HepG2 (cell line): ENCODE data around the gene SCG2. TPM values are rescaled to one million over a fixed set of nuclear protein-coding genes. Genes with fewer than 3 reads are reported as not detected.

ENCODE experiments used
- ATAC-seq: fragments of 200-7000 bp; cut with Tn5 transposase; 3 replicates; pipeline ENCODE4 v1.9.1; 2020; ENCODE audit warnings: mild to moderate bottlenecking, moderate library complexity
- BruUV-seq: library from RNA; stranded (reverse); fragments of 400-500 nt; replicated peaks from 2 replicates; lab custom pipeline; 2021; lab: Mats Ljungman, UMichigan
- CTCF ChIA-PET: fragments of 300-600 bp; formaldehyde crosslinking; extraction: SDS; loops from one replicate; lab custom pipeline; 2021; ENCODE audit warnings: low total read pairs, inconsistent platforms, low intra/inter-chr PET ratio; lab: Yijun Ruan, JAX
- POLR2A ChIA-PET: fragments of 350-600 bp; sonication (Branson Sonifier 250); formaldehyde crosslinking; loops from one replicate; lab custom pipeline; 2020; ENCODE audit warnings: antibody characterized with exemption, inconsistent platforms; lab: Yijun Ruan, JAX
- DNase-seq: peaks from one replicate; pipeline ENCODE4 v3.0.0-alpha.2; 2015; ENCODE audit warnings: low spot score
- FAIRE-seq: peaks from 3 replicates; lab custom pipeline; 2011; peaks lifted over from hg19 to GRCh38; lab: Jason Lieb, UNC
- H2AFZ ChIP-seq: one replicate; pipeline ENCODE4 v1.6.1; 2011; ENCODE audit warnings: low read length, inconsistent platforms
- H3K27ac ChIP-seq: fragments of 300-600 bp; 3 replicates; pipeline ENCODE4 v1.8.0; 2011; ENCODE audit warnings: mixed run types, mild to moderate bottlenecking, mixed read lengths, low read length, inconsistent platforms; ENCODE audit not compliant: insufficient read depth; ENCODE audit errors: extremely low read length
- H3K27me3 ChIP-seq, 2 experiments: fragments of 200-600 bp in 1 of 2; 2 replicates in 1 of 2; 3 replicates in 1 of 2; pipeline versions ENCODE4 v1.6.0 to v1.8.0; 2011; ENCODE audit warnings: low read length in 2 of 2, mild to moderate bottlenecking in 2 of 2, moderate library complexity in 2 of 2, inconsistent platforms in 1 of 2; ENCODE audit not compliant: insufficient read depth in 2 of 2, control insufficient read depth in 1 of 2
- H3K36me3 ChIP-seq, 2 experiments: fragments of 200-600 bp in 1 of 2; replicated peaks in 1 of 2; 2 replicates in 1 of 2; 3 replicates in 1 of 2; pipeline versions ENCODE4 v1.5.1 to v1.8.0; 2011; ENCODE audit warnings: low read length in 2 of 2, inconsistent platforms in 1 of 2; ENCODE audit not compliant: insufficient read depth in 2 of 2, control insufficient read depth in 1 of 2
- H3K4me1 ChIP-seq: 2 replicates; pipeline ENCODE4 v1.5.1; 2012; ENCODE audit warnings: low read length, inconsistent platforms; ENCODE audit not compliant: insufficient read depth
- H3K4me2 ChIP-seq: 2 replicates; pipeline ENCODE4 v1.6.0; 2011; ENCODE audit warnings: low read depth, low read length, inconsistent platforms
- H3K4me3 ChIP-seq, 3 experiments: fragments of 200-600 bp in 1 of 3; sonication (generic), shearing (Covaris generic) in 1 of 3; replicated peaks in 1 of 3; 2 replicates each; pipeline ENCODE4 v1.5.1; 2011 to 2016; ENCODE audit warnings: low read length in 3 of 3, inconsistent platforms in 2 of 3, low read depth in 2 of 3, mild to moderate bottlenecking in 2 of 3, control low read depth in 1 of 3, mixed read lengths in 1 of 3; ENCODE audit not compliant: insufficient read depth in 1 of 3
- H3K79me2 ChIP-seq: one replicate; pipeline ENCODE4 v1.6.1; 2011; ENCODE audit warnings: low read length, inconsistent platforms; ENCODE audit not compliant: insufficient read depth
- H3K9ac ChIP-seq: 2 replicates; pipeline ENCODE4 v1.6.0; 2011; ENCODE audit warnings: mild to moderate bottlenecking, low read depth, low read length, inconsistent platforms; ENCODE audit not compliant: insufficient read depth
- H3K9me3 ChIP-seq: 2 replicates; pipeline ENCODE4 v1.5.1; 2012; ENCODE audit warnings: mild to moderate bottlenecking, low read length
- H4K20me1 ChIP-seq: 2 replicates; pipeline ENCODE4 v1.6.0; 2011; ENCODE audit warnings: inconsistent platforms, mild to moderate bottlenecking, low read length, moderate library complexity; ENCODE audit not compliant: insufficient read depth
- DR1 ChIP-seq: sonication (generic); formaldehyde crosslinking; IDR thresholded peaks from 2 replicates; pipeline ENCODE4 v1.8.0; 2021; ENCODE audit warnings: mild to moderate bottlenecking, missing genetic modification reagents, inconsistent platforms
- JARID2 ChIP-seq: sonication (generic); formaldehyde crosslinking; IDR thresholded peaks from 2 replicates; pipeline ENCODE4 v1.8.1; 2023; ENCODE audit warnings: missing genetic modification reagents, inconsistent platforms; ENCODE audit not compliant: insufficient replicate concordance
- KAT7 ChIP-seq: IDR thresholded peaks from 2 replicates; pipeline ENCODE4 v1.6.1; 2018; ENCODE audit warnings: borderline replicate concordance, missing compliant biosample characterization
- KDM2A ChIP-seq: sonication (generic); formaldehyde crosslinking; IDR thresholded peaks from 2 replicates; pipeline ENCODE4 v1.4.0; 2020; ENCODE audit warnings: low read depth, missing genetic modification reagents, borderline replicate concordance
- KDM5A ChIP-seq: fragments of 200-600 bp; sonication (generic); IDR thresholded peaks from 2 replicates; pipeline ENCODE4 v1.7.0; 2018; ENCODE audit warnings: antibody characterized with exemption, mild to moderate bottlenecking, low read length, borderline replicate concordance
- MAFK ChIP-seq, 2 experiments: IDR thresholded peaks in 1 of 2; conservative IDR thresholded peaks in 1 of 2; 2 replicates each; pipeline ENCODE4 v1.6.1; 2011; ENCODE audit warnings: improper control_type of control experiment in 2 of 2, low read length in 2 of 2
- MBNL3 ChIP-seq: fragments of 250-450 bp; sonication (Bioruptor Pico); conservative IDR thresholded peaks from 2 replicates; pipeline ENCODE4 v1.8.0; 2022; ENCODE audit warnings: mild to moderate bottlenecking, inconsistent platforms
- NFE2L2 ChIP-seq: fragments of 150-350 bp; IDR thresholded peaks from 2 replicates; pipeline ENCODE4 v1.6.1; 2014; ENCODE audit warnings: low read length
- NFIC ChIP-seq: IDR thresholded peaks from 2 replicates; pipeline ENCODE4 v1.6.1; 2012; ENCODE audit warnings: mild to moderate bottlenecking, low read length, inconsistent platforms
- PAF1 ChIP-seq: IDR thresholded peaks from 2 replicates; pipeline ENCODE4 v1.6.1; 2016; ENCODE audit warnings: missing genetic modification reagents, missing compliant biosample characterization
- SCMH1 ChIP-seq: sonication (generic); formaldehyde crosslinking; IDR thresholded peaks from 2 replicates; pipeline ENCODE4 v1.9.0; 2021; ENCODE audit warnings: missing genetic modification reagents, mild to moderate bottlenecking, borderline replicate concordance
- XRCC5 ChIP-seq: fragments of 200-400 bp; formaldehyde crosslinking; optimal IDR thresholded peaks from 2 replicates; pipeline ENCODE3; 2017; ENCODE audit warnings: mild to moderate bottlenecking, low read length
- ZMYM2 ChIP-seq: sonication (generic); formaldehyde crosslinking; IDR thresholded peaks from 2 replicates; pipeline ENCODE4 v1.8.0; 2022; ENCODE audit warnings: mild to moderate bottlenecking, missing genetic modification reagents
- ZNF20 ChIP-seq: sonication (generic); formaldehyde crosslinking; IDR thresholded peaks from 2 replicates; pipeline ENCODE4 v1.4.0; 2020; ENCODE audit warnings: mild to moderate bottlenecking, moderate library complexity, missing genetic modification reagents
- ZNF674 ChIP-seq: sonication (generic); formaldehyde crosslinking; IDR thresholded peaks from 2 replicates; pipeline ENCODE4 v1.5.0; 2020; ENCODE audit warnings: low read depth, mild to moderate bottlenecking, missing genetic modification reagents
- ZNF747 ChIP-seq: sonication (generic); formaldehyde crosslinking; IDR thresholded peaks from 2 replicates; pipeline ENCODE4 v1.8.1; 2023; ENCODE audit warnings: missing genetic modification reagents, mild to moderate bottlenecking, borderline replicate concordance
- ZNF768 ChIP-seq: sonication (generic); formaldehyde crosslinking; IDR thresholded peaks from 2 replicates; pipeline ENCODE4 v1.4.0; 2020; ENCODE audit warnings: missing genetic modification reagents
- WGBS: methylation state at CpG from one replicate; pipeline ENCODE4 v1.1.6; 2017; ENCODE audit warnings: low lambda C conversion rate; 5-methylcytosine and 5-hydroxymethylcytosine counted together
- in situ Hi-C: cut with HindIII; loops from 2 replicates; pipeline ENCODE4 v1.10.0; 2017; ENCODE audit warnings: low pct_unique_long_range_greater_than_20kb; ENCODE audit not compliant: extremely low pct_ligation_motif_present
- intact Hi-C: fragments of 100-400 bp; cut with micrococcal nuclease; formaldehyde crosslinking; loops from one replicate; pipeline ENCODE4 v1.10.0; 2022; ENCODE audit not compliant: unreplicated experiment
- polyA plus RNA-seq, 8 experiments: library from polyadenylated mRNA; depleted of rRNA in 3 of 8; stranded (reverse) in 7 of 8; unstranded in 1 of 8; fragments of >200 nt; fragmentation: Illumina TruSeq in 4 of 8; extraction: Trizol in 4 of 8; gene quantifications; 2 replicates each; pipeline versions ENCODE4 v1.2.1 to v1.2.3, GENCODE V29; 2011 to 2016; ENCODE audit warnings: low read depth in 4 of 8, missing spikeins in 1 of 8, mixed read lengths in 1 of 8; ENCODE audit not compliant: insufficient read depth in 1 of 8
- total RNA-seq, 5 experiments: library from RNA; depleted of rRNA; stranded (reverse); fragments of >200 nt; fragmentation: Illumina TruSeq; extraction: Trizol; gene quantifications; 2 replicates each; pipeline ENCODE4 v1.2.3, GENCODE V29; 2016; ENCODE audit warnings: low read depth in 1 of 5
- TF ChIP-seq, protein P1 (sequence below): sonication (generic); formaldehyde crosslinking; IDR thresholded peaks from 2 replicates; pipeline ENCODE4 v1.8.1; 2022; ENCODE audit warnings: low read depth, mild to moderate bottlenecking, missing genetic modification reagents

SCG2 gene
- total and polyA plus RNA-seq, 2 of the 13 experiments (the other 11 are each of a cell fraction or from before 2014, with no cell fraction given), result not detected

DNA sequence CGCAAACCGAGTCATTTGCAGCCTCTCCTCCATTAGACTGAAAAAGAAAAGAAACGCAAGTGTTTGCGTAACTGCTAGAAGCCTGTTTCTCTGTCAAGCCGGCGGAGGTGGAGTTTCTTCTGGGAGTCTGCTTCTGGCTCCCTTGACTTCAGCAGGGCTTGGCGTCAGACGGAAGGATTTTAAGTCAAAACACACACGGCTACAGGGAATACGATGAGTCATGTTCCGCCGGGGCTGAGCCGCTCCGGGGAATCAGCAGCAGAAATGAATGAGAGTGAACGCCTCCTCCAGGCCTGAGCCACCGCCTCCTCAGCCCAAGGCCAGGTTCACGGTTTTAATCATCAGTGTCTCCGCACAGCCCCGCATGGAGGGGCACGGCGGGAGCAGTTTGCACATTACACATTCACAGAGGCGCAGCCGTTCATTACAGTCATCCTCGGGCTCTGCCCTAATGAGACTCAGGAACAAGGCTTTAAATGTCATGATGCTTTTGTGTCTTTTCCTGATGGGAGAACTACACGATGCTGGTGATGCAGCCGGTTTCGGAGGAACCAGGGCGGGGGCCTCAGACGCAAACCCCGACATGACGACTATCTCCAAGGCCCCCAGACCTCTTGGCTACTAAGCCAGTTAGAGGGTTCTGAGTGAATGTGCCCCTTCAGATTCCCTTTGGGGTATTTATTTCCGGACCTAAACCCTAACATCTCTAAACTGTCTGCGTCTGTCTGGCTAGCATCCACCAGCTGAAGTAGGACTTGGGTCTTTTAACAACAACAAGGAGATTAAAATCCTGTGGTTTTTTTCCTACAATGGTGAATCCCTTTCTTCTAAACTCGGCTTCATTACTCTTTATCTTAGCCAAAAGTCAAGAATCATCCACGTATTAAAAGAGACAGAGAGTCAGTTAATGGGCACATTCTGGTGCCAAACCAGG lies 11.1 kb upstream of the SCG2 start (continued):
- no peak for TF ChIP-seq JARID2 (CRISPR knock-in tag)
- TF ChIP-seq XRCC5, result peak; percentile 36
- TF ChIP-seq KAT7, result no peak
- peak in 1 of 2 experiments; percentile 44; a peak in 1 of 4 replicates for TF ChIP-seq MAFK (conservative IDR thresholded peaks at IDR 0.05 in 1 of 2, IDR thresholded peaks at IDR 0.05 in 1 of 2; ENCODE audit: low read length in 2 of 2)
- no peak for TF ChIP-seq PAF1 (CRISPR knock-in tag)
- TF ChIP-seq ZNF20 (CRISPR knock-in tag), result no peak
- TF ChIP-seq MBNL3, result no peak
- TF ChIP-seq KDM5A, result no peak
- TF ChIP-seq DR1, result no peak
- TF ChIP-seq NFE2L2, result peak; percentile 85
- TF ChIP-seq KDM2A, result peak; percentile 51; the same call in 1 of the 2 replicates
- no peak for TF ChIP-seq ZMYM2 (CRISPR knock-in tag)
- no peak for TF ChIP-seq ZNF674
- TF ChIP-seq NFIC, result no peak
- no peak for TF ChIP-seq ZNF747

DNA sequence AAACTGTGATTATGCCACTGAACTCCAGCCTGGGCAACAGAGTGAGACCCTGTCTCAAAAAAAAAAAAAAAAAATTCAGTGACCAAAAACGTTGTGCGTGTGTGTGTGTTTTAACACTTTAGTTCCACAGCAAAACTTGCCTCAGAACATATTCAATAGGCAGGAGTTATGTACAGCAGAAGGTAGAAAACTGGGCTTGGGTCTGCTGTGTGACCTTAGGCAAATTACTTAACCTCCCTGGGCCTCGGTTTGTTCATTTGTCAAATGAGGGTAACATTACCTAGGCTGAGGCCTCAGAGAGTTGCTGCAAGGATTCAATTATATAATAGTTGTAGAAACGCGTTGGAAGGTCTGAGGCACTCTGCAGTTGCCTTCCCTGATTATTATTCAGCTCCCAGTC lies 10.3 kb upstream of the SCG2 start:
- ATAC-seq (no peak), FAIRE-seq (no peak), DNase-seq (no peak)
- Histone ChIP-seq H3K4me1 (peaks cover 10% of the 10 kb centered on the region; the same call in 1 of the 2 replicates), H4K20me1 (no peaks in the 10 kb centered on the region), H3K4me3 (no peak overlapping the region), H3K36me3 (no peaks in the 10 kb centered on the region), H3K9ac (no peak overlapping the region), H3K4me2 (peak overlapping the region; percentile 43; the same call in 1 of the 2 replicates), H3K9me3 (no peaks in the 10 kb centered on the region), H3K79me2 (no peaks in the 10 kb centered on the region), H3K27ac (no peak overlapping the region), H2AFZ (no peak overlapping the region), H3K27me3 (peaks cover 0 to 15% of the 10 kb centered on the region in 2 experiments; a peak in 3 of 5 replicates)
- no TSS peak for BruUV-seq
- ChIA-PET CTCF (no interaction called here), POLR2A (no interaction called here)
- intact Hi-C loops, result no loop called here
- in situ Hi-C loops, result no loop called here
- TF ChIP-seq, protein P1, sequence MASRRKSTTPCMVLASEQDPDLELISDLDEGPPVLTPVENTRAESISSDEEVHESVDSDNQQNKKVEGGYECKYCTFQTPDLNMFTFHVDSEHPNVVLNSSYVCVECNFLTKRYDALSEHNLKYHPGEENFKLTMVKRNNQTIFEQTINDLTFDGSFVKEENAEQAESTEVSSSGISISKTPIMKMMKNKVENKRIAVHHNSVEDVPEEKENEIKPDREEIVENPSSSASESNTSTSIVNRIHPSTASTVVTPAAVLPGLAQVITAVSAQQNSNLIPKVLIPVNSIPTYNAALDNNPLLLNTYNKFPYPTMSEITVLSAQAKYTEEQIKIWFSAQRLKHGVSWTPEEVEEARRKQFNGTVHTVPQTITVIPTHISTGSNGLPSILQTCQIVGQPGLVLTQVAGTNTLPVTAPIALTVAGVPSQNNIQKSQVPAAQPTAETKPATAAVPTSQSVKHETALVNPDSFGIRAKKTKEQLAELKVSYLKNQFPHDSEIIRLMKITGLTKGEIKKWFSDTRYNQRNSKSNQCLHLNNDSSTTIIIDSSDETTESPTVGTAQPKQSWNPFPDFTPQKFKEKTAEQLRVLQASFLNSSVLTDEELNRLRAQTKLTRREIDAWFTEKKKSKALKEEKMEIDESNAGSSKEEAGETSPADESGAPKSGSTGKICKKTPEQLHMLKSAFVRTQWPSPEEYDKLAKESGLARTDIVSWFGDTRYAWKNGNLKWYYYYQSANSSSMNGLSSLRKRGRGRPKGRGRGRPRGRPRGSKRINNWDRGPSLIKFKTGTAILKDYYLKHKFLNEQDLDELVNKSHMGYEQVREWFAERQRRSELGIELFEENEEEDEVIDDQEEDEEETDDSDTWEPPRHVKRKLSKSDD, result no peak
- TF ChIP-seq SCMH1 (CRISPR knock-in tag) (no peak), ZNF768 (CRISPR knock-in tag) (peak; percentile 38; the same call in 1 of the 2 replicates)
- 40% methylated on average over 5 of the region's 5 CpGs for WGBS
